Measurements from ENCODE around the gene ZFYVE19.
"Not testable (repeated sequence)": the region's sequence is repeated elsewhere in the genome, so short reads cannot be mapped to it uniquely, and the experiment has no call there.

ZFYVE19 gene

GRCh38 chr15:40847223-40847961, 40.5 kb downstream of the ZFYVE19 start:
- DNase-seq (ENCODE audit: low spot score): no peak

GRCh38 chr15:40850576-40851112, 43.8 kb downstream of the ZFYVE19 start:
- DNase-seq (ENCODE audit: low spot score): no peak

- no peak for DNase-seq (ENCODE audit: low spot score)
Measured at GRCh38 chr15:40852529-40852928, 45.6 kb downstream of the ZFYVE19 start.

DNA sequence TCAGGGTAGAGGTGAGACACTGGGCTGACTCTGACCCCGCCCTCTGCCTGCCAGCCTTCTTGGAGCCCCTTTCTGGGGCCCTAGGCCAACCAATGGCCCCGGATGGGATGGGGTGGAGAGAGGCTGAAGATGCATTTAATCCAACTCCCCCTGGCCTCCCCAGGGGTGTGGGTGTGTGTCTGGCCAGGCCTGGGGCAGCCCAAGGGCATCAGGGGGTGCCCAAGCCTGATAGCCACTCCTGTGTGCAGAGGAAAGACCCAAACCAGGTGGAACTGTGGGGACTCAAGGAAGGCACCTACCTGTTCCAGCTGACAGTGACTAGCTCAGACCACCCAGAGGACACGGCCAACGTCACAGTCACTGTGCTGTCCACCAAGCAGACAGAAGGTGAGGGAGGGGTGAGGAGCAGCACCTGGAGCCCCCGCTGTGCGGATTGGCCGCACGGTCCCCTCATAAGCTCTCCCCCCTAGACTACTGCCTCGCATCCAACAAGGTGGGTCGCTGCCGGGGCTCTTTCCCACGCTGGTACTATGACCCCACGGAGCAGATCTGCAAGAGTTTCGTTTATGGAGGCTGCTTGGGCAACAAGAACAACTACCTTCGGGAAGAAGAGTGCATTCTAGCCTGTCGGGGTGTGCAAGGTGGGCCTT, 46.5 kb downstream of the ZFYVE19 start:
- no peak for DNase-seq (ENCODE audit: low spot score)

DNA sequence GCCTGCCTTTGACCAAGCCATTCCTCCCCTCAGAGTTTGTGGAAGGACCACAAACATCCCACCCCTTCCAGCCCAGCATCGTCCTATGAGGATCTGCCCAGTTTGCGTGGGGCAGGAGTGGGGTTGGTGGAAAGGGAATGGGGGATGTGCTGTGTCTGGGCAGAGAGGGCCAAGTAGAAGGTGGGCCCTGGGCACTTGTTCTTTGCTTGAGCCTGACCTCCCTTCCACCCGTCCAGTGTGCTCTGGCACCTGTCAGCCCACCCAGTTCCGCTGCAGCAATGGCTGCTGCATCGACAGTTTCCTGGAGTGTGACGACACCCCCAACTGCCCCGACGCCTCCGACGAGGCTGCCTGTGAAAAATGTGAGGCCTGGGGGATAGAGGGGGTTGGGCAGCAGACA, 47.3 kb downstream of the ZFYVE19 start:
- DNase-seq (ENCODE audit: low spot score): no peak

DNA sequence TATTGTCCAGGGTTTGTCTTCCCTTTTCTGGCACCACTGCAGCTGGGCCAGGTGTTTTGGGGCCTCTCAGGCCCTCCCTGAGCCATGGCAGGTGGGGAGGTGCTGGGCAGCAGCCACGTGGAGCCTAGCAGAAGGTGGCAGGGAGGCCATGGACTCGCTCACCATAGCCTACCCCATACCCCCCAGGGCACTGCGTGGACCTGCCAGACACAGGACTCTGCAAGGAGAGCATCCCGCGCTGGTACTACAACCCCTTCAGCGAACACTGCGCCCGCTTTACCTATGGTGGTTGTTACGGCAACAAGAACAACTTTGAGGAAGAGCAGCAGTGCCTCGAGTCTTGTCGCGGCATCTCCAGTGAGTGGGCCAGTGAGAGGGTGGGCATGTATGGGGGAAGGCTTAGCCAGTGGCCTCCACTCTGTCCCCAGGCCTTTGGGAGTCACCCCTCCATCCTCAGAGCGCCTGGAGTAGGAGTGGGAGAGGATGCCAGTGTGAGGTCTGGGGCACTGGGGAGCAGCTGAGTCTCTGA, 48.9 kb downstream of the ZFYVE19 start:
- DNase-seq (ENCODE audit: low spot score): no peak

DNA sequence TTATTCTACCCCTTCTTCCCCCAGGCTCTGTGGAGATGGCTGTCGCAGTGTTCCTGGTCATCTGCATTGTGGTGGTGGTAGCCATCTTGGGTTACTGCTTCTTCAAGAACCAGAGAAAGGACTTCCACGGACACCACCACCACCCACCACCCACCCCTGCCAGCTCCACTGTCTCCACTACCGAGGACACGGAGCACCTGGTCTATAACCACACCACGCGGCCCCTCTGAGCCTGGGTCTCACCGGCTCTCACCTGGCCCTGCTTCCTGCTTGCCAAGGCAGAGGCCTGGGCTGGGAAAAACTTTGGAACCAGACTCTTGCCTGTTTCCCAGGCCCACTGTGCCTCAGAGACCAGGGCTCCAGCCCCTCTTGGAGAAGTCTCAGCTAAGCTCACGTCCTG, 49.9 kb downstream of the ZFYVE19 start:
- DNase-seq (ENCODE audit: low spot score): no peak

GRCh38 chr15:40857601-40858341, 50.9 kb downstream of the ZFYVE19 start:
- peak; percentile 76 for DNase-seq (ENCODE audit: low spot score)

DNA sequence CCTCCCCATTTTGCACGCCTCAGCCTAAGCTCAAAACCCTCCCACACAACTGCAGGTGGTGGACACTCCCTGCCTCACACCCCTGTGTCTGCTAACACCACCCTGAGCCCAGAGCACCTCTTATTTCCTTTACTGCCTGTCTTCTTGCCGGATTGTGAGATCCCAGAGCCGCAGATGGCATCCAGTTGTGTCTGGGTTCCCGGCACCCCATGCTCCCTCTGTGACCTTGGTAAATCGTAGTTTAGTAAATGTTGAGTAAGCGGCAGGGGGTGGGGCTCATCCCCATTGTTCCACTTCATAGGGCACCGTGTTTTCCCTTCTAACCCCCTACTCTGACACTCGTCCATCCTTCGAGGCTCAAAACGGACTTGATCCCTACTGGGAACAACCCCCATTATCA, 51.8 kb downstream of the ZFYVE19 start:
- no peak for DNase-seq (ENCODE audit: low spot score)

DNA sequence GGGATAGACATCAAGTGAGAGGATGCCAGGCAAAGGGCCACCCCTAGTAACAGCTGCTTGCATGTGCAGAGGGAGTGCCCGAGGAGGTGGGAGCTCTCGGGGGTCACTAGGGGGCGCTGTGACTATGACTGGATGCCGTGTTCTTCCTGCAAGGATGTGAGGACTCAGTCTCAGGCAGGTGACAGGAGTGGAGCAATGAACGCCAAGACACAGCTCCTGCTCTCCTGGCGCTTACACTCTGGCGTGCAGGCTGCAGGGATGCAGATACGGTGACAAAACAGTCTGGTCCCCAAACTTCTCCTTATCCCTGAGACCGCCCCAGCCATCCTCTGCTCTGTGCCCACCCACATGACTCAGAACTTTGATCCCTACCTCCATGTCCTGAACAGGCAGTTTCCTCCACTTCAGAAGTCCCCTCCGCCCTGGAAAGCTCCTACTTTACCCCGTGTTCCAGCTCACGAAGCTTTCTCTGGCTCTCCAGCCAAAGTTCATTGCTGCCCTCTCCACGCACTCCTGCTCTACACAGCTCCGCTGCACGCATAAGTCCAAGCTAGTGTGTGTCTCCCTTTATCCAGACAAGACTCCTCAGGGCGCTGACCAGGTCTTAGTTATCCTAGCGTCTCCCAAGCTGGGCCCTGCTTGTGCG, 52.4 kb downstream of the ZFYVE19 start:
- peak; percentile 81 for DNase-seq (ENCODE audit: low spot score)

GRCh38 chr15:40861147-40861546, 54.3 kb downstream of the ZFYVE19 start:
- DNase-seq (ENCODE audit: low spot score): not testable (repeated sequence)

DNA sequence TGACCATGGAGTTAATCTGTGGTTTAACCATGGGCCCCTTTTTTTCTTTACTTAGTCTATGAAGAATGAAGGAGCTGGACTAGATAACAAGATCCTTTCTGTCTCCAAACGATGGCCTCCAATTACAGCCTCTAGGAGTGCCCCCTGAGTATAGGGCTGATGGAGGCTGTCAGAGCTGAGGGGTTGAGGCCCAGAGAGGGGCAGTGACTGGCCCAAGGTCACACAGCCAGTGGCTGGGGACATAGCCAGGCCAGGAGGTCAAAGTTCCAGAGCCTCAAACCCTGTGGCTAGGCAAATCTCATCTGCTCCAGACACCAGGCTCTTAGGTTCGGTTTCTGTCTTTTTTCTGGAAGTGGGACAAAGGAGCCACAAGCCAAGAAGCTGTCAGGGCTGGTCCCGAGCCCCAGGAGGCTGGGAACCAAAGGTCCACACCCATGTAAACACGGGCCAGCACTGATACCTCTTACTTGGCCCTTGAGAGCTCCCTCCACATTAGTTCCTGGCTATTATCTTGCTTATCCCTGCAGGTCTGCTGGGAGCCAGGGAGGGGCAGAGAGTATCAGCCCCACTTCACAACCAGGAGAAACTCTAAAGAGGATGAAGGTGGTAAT, 56.9 kb downstream of the ZFYVE19 start:
- no peak for DNase-seq (ENCODE audit: low spot score)

Measured in hematopoietic multipotent progenitor cell treated with erythropoietin and hydrocortisone succinate and interleukin-3 and kit ligand, for 15 days (in vitro differentiated cells).